HK-2 (cell line): ENCODE data around the gene PPFIBP1.
"Not testable (repeated sequence)": the region's sequence is repeated elsewhere in the genome, so short reads cannot be mapped to it uniquely, and the experiment has no call there.

Experiments
- DNase-seq: peaks from one replicate; pipeline ENCODE4 v3.0.0-alpha.2; 2018; ENCODE audit not compliant: unreplicated experiment

Gene PPFIBP1

DNA sequence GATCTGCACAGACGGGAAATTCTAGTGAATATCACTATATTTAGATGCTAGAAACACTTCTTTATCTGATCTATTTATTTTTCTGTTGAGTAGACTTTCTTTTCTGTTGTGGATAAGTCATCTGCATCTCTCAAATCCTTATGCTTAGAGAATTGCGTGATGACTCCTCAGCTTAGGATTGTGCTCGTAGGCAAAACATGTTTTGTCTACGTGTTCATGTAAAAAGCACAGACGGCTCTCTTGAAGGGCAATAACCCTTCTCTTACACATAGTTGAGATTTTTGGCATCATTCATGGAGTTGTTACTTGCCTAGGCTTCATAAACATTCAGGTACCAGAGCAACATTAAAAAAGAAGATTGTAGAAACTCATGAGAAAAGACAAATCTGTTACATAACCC lies 18.6 kb downstream of the PPFIBP1 start:
- no peak for DNase-seq

GRCh38 chr12:27544858-27545257 lies 20.9 kb downstream of the PPFIBP1 start:
- not testable (repeated sequence) for DNase-seq

DNA sequence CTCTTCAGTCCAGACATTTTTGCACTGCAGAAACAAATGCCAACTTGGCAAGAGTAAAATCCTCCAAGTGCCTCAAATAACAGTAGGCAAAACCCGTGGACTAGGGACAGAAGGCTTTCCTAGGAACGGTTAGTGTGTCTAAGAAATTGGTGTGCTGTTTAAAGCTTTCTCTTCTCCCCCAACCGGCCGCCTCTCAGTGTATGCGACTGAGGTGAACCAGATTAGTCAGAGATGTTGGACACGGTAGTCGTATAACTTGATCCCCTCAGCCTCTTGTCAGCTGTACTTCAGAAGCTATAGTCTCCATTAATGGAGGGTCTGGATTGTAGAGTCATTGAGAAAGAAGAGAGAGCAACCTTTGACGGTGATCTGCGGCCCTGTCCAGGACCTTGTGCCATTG lies 21.7 kb downstream of the PPFIBP1 start:
- no peak for DNase-seq

- no peak for DNase-seq
Measured at GRCh38 chr12:27547592-27547991, 23.6 kb downstream of the PPFIBP1 start.

GRCh38 chr12:27548301-27549199 lies 24.5 kb downstream of the PPFIBP1 start:
- no peak for DNase-seq

GRCh38 chr12:27549236-27549800 lies 25.3 kb downstream of the PPFIBP1 start:
- no peak for DNase-seq

DNA sequence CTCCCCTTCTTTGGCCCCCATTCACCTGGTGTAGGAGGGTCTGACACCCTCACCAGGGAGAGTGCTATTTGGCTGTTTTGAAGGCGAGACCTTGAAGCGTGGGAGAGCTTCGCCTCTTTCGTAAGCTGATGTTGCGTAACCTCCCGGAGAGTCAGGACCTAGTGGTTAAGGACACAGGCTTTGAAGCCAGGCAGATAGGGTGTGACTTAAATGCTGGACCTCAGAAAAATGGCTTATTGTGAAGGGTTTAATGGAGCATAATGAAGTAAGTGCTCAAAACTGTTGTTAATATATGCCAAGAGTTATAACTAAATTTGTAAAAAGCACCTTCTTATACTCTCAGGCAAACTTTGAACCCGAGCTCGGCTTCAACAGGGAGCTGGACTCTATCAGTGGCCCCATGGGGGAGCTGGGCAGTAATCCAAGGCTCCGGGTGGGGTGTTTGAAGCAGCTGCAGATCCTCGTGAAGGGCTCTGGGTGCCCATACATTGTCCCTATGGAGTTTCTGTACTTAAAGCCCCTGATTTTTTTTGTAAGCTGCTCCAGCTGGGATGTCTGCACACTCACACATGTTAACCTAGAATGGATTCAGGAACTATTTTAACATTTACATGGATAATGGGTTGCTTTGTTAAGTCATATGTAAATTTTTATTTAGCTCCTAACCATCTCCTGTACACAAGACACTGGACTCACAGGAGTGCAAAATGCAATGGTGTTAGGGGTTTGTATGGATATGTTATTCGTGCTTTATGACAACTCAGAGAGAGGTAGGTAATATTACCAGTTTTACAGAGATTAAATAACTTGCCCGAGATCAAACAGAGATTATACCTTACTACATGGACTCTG lies 26.0 kb downstream of the PPFIBP1 start:
- peak; percentile 60 for DNase-seq

DNA sequence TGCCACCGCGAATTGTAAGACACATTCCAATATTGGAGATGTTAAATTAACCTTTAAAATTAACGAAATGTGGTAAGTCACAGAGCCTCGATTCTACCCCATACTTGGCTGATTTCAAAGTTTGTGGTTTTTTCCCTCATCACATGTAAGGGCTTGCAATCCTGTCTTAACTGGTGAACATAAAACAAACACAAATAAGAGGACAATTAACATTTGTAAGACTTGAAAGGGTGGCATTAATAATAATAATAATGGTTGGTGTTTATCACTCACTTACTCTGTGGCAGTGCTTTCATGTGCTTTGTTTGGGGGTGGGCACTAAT lies 26.6 kb downstream of the PPFIBP1 start:
- no peak for DNase-seq

DNA sequence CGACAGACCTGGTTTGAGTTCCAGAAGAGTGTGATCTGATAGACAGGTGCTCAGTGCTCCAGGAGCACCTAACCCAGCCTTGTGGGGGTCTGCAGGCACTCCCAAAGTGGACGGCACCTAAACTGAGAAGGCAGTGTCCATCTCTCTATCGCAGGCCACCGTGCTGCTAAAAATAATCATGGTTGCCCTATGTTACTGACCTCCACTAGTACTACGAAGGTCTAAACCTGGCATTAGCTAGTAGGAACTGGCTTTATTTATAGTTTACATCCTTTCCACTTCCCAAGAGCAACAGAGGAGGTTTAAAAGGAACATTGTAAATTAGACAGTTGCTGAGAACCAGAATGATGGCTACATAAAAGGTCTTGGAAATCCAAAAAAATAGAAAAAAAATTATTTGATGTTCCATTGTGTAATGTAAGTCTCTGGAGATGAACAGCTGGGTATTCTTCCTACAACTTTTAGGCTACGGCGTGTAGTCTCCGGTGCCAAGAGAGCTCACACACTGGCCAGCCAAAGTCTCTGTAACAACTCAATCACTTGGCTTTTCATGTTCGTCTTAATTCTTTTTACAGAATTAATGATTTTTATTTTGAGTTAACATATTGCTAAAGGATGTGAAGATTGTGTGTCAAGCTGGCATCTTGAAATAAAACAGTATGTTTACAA lies 27.3 kb downstream of the PPFIBP1 start:
- no peak for DNase-seq

- no peak for DNase-seq
Measured at GRCh38 chr12:27552235-27552634, 28.2 kb downstream of the PPFIBP1 start.

GRCh38 chr12:27552886-27553560 lies 29.0 kb downstream of the PPFIBP1 start:
- no peak for DNase-seq

GRCh38 chr12:27553941-27554340 lies 29.9 kb downstream of the PPFIBP1 start:
- DNase-seq = no peak

GRCh38 chr12:27554421-27555186 lies 30.6 kb downstream of the PPFIBP1 start:
- DNase-seq = no peak

GRCh38 chr12:27555361-27555760 lies 31.4 kb downstream of the PPFIBP1 start:
- DNase-seq = no peak

GRCh38 chr12:27555925-27556778 lies 32.1 kb downstream of the PPFIBP1 start:
- DNase-seq = no peak

GRCh38 chr12:27560126-27560525 lies 36.1 kb downstream of the PPFIBP1 start:
- no peak for DNase-seq

DNA sequence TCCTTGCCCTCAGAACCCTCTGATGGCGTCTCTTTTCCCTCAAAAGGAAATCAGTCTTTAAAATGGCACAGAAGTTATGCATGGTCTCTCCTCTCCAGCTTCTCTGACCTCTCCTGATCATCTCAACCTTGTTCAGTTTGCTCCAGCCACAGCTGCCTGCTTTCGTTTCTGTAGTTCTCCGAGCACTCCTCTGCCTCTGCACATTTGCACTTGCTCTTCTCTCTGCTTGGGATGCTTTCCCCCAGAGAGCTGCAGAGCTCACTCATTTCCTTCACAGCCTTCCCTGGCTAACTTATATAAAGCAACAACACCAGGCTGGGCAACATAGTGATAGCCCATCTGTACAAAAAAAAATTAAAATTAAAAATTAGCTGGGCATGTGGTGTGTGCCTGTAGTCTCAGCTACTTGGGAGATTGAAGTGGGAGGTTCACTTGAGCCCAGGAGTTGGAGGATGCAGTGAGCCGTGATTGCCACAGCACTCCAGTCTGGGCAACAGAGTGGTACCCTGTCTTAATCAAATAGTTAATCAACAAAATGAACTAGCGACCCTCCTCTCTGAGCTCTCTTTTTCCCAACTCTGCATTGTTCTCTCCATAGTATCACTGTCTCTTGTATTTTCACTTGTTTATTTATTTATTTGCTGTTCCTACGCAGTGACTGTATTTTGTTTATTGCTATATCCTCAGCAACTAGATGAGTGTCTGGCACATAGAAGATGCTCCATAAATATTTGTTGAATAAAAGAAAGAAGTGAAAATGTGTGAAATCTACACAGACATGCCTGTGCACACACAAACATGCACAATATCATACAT lies 37.7 kb downstream of the PPFIBP1 start:
- DNase-seq = no peak

DNA sequence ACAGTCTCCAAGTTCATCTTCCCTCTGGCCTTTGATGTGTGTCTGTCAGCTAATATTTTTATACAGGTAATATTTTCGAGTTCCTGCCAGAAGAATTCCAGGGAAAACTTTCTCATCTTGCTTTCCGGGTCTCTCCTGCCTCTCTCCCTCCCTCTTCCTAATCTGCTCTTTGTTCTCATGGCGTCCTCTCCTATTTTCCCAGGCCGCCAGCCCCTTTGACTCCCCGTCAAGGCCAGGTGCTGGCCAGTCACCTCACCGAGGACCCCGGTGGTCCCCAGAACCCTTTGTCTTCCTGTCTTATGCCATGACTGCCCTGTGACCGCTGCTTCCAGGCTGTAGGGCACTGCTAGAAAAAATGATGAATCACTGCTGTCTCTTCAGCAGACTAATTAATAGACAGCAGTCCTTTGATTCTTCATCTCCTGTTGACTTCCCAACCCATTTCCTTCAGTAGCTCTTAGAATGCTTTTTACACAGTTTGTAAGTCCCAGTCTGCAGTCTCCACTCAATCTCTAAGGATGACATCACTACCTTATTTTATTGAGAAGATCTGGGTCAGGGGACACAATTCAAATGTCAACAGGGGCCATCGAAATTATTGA lies 40.7 kb downstream of the PPFIBP1 start:
- no peak for DNase-seq
